Lung (tissue), 12 donors: ENCODE data around the gene NFE2L3. TPM values are rescaled to one million over a fixed set of nuclear protein-coding genes. Genes with fewer than 3 reads are reported as not detected.

Experiments
- ATAC-seq: fragments of 200-7000 bp; cut with Tn5 transposase; one replicate; pipeline ENCODE4 v1.9.1; 2020; ENCODE audit warnings: moderate number of reproducible peaks; ENCODE audit not compliant: insufficient read depth, low FRiP score
- DNase-seq, 3 donors: peaks; one replicate each; pipeline ENCODE4 v3.0.0-alpha.2; 2013 to 2017
- H3K27ac ChIP-seq, 2 donors: one replicate each; pipeline ENCODE4 v1.5.1; 2013; ENCODE audit warnings: mild to moderate bottlenecking in 2 of 2, moderate library complexity in 2 of 2, control low read depth in 1 of 2, inconsistent platforms in 1 of 2, low read depth in 1 of 2, low read length in 1 of 2
- H3K27me3 ChIP-seq, 3 donors: one replicate each; pipeline ENCODE4 v1.5.1; 2013; ENCODE audit warnings: low read length in 2 of 3; ENCODE audit not compliant: control insufficient read depth in 3 of 3, insufficient read depth in 3 of 3
- H3K36me3 ChIP-seq, 4 donors: one replicate each; pipeline ENCODE4 v1.5.1; 2013; ENCODE audit warnings: low read length in 4 of 4, mild to moderate bottlenecking in 1 of 4, moderate library complexity in 1 of 4; ENCODE audit not compliant: control insufficient read depth in 4 of 4, insufficient read depth in 4 of 4
- H3K4me1 ChIP-seq, 5 donors: one replicate each; pipeline ENCODE4 v1.5.1; 2013; ENCODE audit warnings: low read length in 5 of 5, mild to moderate bottlenecking in 2 of 5, moderate library complexity in 1 of 5; ENCODE audit not compliant: control insufficient read depth in 5 of 5, insufficient read depth in 5 of 5
- H3K4me3 ChIP-seq: one replicate; pipeline ENCODE4 v1.5.1; 2013; ENCODE audit warnings: mild to moderate bottlenecking, control low read depth, moderate library complexity
- H3K9ac ChIP-seq, 2 donors: one replicate each; pipeline ENCODE4 v1.5.1; 2013; ENCODE audit warnings: low read length in 2 of 2, control low read depth in 1 of 2; ENCODE audit not compliant: insufficient read depth in 1 of 2
- H3K9me3 ChIP-seq, 4 donors: one replicate each; pipeline ENCODE4 v1.5.1; 2013; ENCODE audit warnings: low read length in 3 of 4, mild to moderate bottlenecking in 1 of 4, moderate library complexity in 1 of 4; ENCODE audit not compliant: control insufficient read depth in 4 of 4, insufficient read depth in 3 of 4
- WGBS, 2 donors: extraction: QIAGEN DNeasy Blood & Tissue Kit; methylation state at CpG; one replicate each; pipeline ENCODE4 v1.1.7; 2013; 5-methylcytosine and 5-hydroxymethylcytosine counted together
- polyA plus RNA-seq, 2 donors: library from polyadenylated mRNA; stranded (reverse); fragments of 200-250 nt; gene quantifications; one replicate each; pipeline ENCODE4 v1.2.1, GENCODE V29; 2013
- total RNA-seq, 2 donors: library from RNA; depleted of rRNA in 1 of 2; stranded (reverse); fragments of >200 nt in 1 of 2; gene quantifications; one replicate each; pipeline ENCODE4 v1.2.1, GENCODE V29; 2014 to 2021
- TF ChIP-seq, protein P1 (sequence below): IDR thresholded peaks from 2 replicates; pipeline ENCODE4 v1.5.1; 2012; ENCODE audit warnings: mild to moderate bottlenecking; ENCODE audit errors: control extremely low read depth, extremely low read depth
- donor health status: control.
- donor health status: control.
- donor health status: Bipolar disorder and iron deficiency.
- donor health status: healthy.
- donor health status: DM: yes; HTN: yes; CAD: no.

Gene NFE2L3
- total and polyA plus RNA-seq, 4 donors = 3.6 to 6.5 (median 5.1) TPM

DNA sequence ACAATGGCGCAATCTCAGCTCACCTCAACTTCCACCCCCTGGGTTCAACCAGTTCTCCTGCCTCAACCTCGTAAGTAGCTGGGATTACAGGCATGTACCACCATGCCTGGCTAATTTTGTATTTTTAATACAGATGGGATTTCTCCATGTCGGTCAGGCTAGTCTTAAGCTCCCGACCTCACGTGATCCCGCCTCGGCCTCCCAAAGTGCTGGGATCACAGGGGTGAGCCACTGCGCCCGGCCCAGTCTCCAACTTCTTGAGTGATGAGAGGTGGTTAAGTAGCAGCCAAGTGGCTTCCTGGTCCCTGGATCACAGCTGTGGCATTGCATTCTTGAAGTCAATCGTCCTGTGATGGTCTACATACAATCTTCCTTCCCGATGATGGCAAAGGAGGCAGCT is 46.1 kb upstream of the NFE2L3 start:
- Histone ChIP-seq H3K27me3 (no peaks in the 10 kb centered on the region), H3K9me3 (no peaks in the 10 kb centered on the region), H3K9ac (no peak overlapping the region), H3K4me1 (peaks cover 0 to 6% (median 0%) of the 10 kb centered on the region in 5 donors), H3K4me3 (no peak overlapping the region), H3K27ac (no peak overlapping the region), H3K36me3 (no peaks in the 10 kb centered on the region)
- ATAC-seq (no peak), DNase-seq (no peak)
- 91 to 92% methylated on average over 11 of the region's 11 CpGs for WGBS, 2 donors
- TF ChIP-seq, protein P1, sequence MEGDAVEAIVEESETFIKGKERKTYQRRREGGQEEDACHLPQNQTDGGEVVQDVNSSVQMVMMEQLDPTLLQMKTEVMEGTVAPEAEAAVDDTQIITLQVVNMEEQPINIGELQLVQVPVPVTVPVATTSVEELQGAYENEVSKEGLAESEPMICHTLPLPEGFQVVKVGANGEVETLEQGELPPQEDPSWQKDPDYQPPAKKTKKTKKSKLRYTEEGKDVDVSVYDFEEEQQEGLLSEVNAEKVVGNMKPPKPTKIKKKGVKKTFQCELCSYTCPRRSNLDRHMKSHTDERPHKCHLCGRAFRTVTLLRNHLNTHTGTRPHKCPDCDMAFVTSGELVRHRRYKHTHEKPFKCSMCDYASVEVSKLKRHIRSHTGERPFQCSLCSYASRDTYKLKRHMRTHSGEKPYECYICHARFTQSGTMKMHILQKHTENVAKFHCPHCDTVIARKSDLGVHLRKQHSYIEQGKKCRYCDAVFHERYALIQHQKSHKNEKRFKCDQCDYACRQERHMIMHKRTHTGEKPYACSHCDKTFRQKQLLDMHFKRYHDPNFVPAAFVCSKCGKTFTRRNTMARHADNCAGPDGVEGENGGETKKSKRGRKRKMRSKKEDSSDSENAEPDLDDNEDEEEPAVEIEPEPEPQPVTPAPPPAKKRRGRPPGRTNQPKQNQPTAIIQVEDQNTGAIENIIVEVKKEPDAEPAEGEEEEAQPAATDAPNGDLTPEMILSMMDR = no peak

DNA sequence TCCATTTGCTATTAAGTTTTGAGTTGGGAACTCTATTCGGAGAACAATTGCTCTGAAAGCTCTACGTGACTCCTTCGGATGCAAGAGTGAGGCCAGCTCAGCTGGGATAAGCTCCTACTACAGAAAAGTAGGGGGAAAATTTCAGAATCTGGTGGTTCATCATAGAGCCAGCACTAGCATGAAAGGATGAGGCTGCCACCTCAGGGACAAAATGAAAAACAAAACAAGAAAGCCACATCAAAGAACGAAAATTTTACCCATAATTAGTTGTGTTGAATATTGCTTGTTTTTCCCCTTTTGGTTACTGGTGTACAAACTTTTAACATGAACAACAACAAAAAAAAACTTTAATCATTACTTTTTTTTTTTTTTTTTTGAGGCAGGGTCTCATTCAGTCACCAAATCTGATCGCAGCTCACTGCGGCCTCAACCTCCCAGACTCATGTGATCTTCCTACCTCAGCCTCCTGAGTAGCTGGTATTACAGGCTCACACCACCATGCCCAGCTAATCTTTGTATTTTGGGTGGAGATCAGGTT is 39.7 kb upstream of the NFE2L3 start:
- Histone ChIP-seq H3K4me1 (no peaks in the 10 kb centered on the region), H3K36me3 (no peaks in the 10 kb centered on the region), H3K27ac (no peak overlapping the region), H3K9ac (no peak overlapping the region), H3K4me3 (no peak overlapping the region), H3K9me3 (no peaks in the 10 kb centered on the region), H3K27me3 (peaks cover 0 to 2% (median 0%) of the 10 kb centered on the region in 3 donors)
- WGBS, 2 donors = 83 to 95% methylated on average over 6 of the region's 6 CpGs
- TF ChIP-seq, protein P1 = no peak
- ATAC-seq (no peak), DNase-seq (no peak)

DNA sequence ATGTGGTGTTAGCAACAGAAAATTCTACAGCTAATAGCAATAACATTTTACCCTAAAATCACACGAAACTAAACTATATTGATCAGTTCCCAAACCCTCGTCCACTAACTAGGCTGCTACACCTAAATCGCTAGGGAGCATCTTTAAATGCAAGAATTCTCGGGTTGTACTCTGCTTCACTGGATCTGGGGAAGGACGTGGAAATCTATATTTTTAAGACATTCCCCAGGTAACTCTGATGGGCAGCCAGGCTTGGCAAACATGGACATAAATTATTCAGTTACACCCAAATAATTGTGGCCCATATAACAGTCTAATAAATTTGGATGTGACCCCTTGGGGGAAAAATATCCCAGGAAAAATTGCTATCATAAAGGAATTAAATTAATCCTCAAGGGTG is 36.3 kb upstream of the NFE2L3 start:
- no peak overlapping the region for H3K4me3 ChIP-seq
- no peaks in the 10 kb centered on the region for H3K36me3 ChIP-seq
- H3K9me3 ChIP-seq = peaks cover 0 to 2% (median 0%) of the 10 kb centered on the region in 4 donors
- H3K9ac ChIP-seq = no peak overlapping the region
- 79 to 86% methylated on average over 5 of the region's 5 CpGs for WGBS, 2 donors
- DNase-seq = no peak
- H3K27me3 ChIP-seq = peaks cover 0 to 3% (median 0%) of the 10 kb centered on the region in 3 donors
- H3K4me1 ChIP-seq = no peaks in the 10 kb centered on the region
- no peak overlapping the region for H3K27ac ChIP-seq
- no peak for ATAC-seq
- TF ChIP-seq, protein P1 = no peak
